DND-41 (cell line): ENCODE data around the gene LRRC59.

ENCODE experiments used
- CTCF ChIP-seq: IDR thresholded peaks from 2 replicates; pipeline ENCODE4 v1.5.1; 2012; ENCODE audit warnings: borderline replicate concordance, low read length, moderate library complexity, mild to moderate bottlenecking; ENCODE audit not compliant: poor library complexity, severe bottlenecking; ENCODE audit errors: extremely low read depth
- EZH2 ChIP-seq: IDR thresholded peaks from 3 replicates; pipeline ENCODE4 v1.6.1; 2012; ENCODE audit warnings: borderline replicate concordance, low read depth, mild to moderate bottlenecking, moderate library complexity, low read length, inconsistent platforms; ENCODE audit not compliant: severe bottlenecking

GRCh38 chr17:50397111-50397918, at the start of gene LRRC59:
- TF ChIP-seq CTCF = peak; percentile 99
- TF ChIP-seq EZH2 = no peak
